Transverse colon (tissue), 4 donors: ENCODE measurements around the gene LRRC4B. TPM values are rescaled to one million over a fixed set of nuclear protein-coding genes. Genes with fewer than 3 reads are reported as not detected.
"Not testable (repeated sequence)": the region's sequence is repeated elsewhere in the genome, so short reads cannot be mapped to it uniquely, and the experiment has no call there.

Experiments
- DNase-seq: peaks from one replicate; pipeline ENCODE4 v3.0.0-alpha.2; 2019
- H3K27ac ChIP-seq, 4 donors: fragments of 200-600 bp; sonication (generic); 2 replicates each; pipeline ENCODE4 v1.5.1; 2016 to 2018; ENCODE audit warnings: inconsistent platforms in 4 of 4
- H3K27me3 ChIP-seq: fragments of 200-600 bp; sonication (generic); 2 replicates; pipeline ENCODE4 v1.5.1; 2017; ENCODE audit warnings: inconsistent platforms
- H3K36me3 ChIP-seq, 4 donors: fragments of 200-600 bp; sonication (generic); 2 replicates each; pipeline ENCODE4 v1.5.1; 2017 to 2019; ENCODE audit warnings: inconsistent platforms in 4 of 4
- H3K4me1 ChIP-seq, 4 donors: fragments of 200-600 bp; sonication (generic); 2 replicates each; pipeline ENCODE4 v1.5.1; 2017 to 2020; ENCODE audit warnings: inconsistent platforms in 4 of 4
- H3K4me3 ChIP-seq, 4 donors: fragments of 200-600 bp; sonication (generic); 1 replicate in 1 of 4; 2 replicates in 3 of 4; pipeline versions ENCODE4 v1.5.1 to v1.6.1; 2017 to 2019; ENCODE audit warnings: inconsistent platforms in 4 of 4
- H3K9me3 ChIP-seq, 2 donors: fragments of 200-600 bp; sonication (generic); 2 replicates each; pipeline ENCODE4 v1.5.1; 2017 to 2019; ENCODE audit warnings: inconsistent platforms in 2 of 2
- CTCF ChIP-seq, 5 experiments: fragments of 200-600 bp in 3 of 5; fragments of 450-650 bp in 2 of 5; sonication (generic) in 3 of 5; IDR thresholded peaks; 1 replicate in 2 of 5; 2 replicates in 3 of 5; pipeline ENCODE4 v1.5.1; 2016 to 2017; ENCODE audit warnings: antibody characterized with exemption in 5 of 5, inconsistent platforms in 3 of 5, mild to moderate bottlenecking in 2 of 5, moderate library complexity in 1 of 5
- EP300 ChIP-seq: sonication (generic); formaldehyde crosslinking; IDR thresholded peaks from one replicate; pipeline ENCODE4 v1.6.1; 2017; ENCODE audit warnings: antibody characterized with exemption, low read depth
- POLR2A ChIP-seq: fragments of 450-650 bp; IDR thresholded peaks from one replicate; pipeline ENCODE4 v1.6.1; 2016; ENCODE audit warnings: antibody characterized with exemption, mild to moderate bottlenecking, moderate library complexity
- POLR2AphosphoS5 ChIP-seq, 3 donors: sonication (generic); formaldehyde crosslinking; IDR thresholded peaks; one replicate each; pipeline ENCODE4 v1.6.1; 2016; ENCODE audit warnings: antibody characterized with exemption in 3 of 3
- WGBS, 2 donors: methylation state at CpG; one replicate each; pipeline ENCODE4 v1.1.5; 2018; ENCODE audit warnings: low coverage in 1 of 2; 5-methylcytosine and 5-hydroxymethylcytosine counted together
- in situ Hi-C, 4 donors: fragments of 200-750 bp; cut with MboI; loops; one replicate each; pipeline versions ENCODE4 v1.15.0 to v1.15.1; 2017; ENCODE audit warnings: low sequenced_read_pairs in 3 of 4, low pct_ligation_motif_present in 1 of 4, low pct_unique_long_range_greater_than_20kb in 1 of 4
- intact Hi-C: fragments of 100-400 bp; cut with DNase I; formaldehyde crosslinking; loops from one replicate; pipeline ENCODE4 v1.15.1; 2023; ENCODE audit warnings: low total_unique reads
- total RNA-seq, 4 donors: library from RNA; depleted of rRNA; stranded (reverse); fragments of >200 nt; gene quantifications; one replicate each; pipeline ENCODE4 v1.1.0, GENCODE V29; 2016

LRRC4B gene
- total RNA-seq, 4 donors from 2014 or later: 0.37 to 1.4 (median 0.91) TPM

DNA sequence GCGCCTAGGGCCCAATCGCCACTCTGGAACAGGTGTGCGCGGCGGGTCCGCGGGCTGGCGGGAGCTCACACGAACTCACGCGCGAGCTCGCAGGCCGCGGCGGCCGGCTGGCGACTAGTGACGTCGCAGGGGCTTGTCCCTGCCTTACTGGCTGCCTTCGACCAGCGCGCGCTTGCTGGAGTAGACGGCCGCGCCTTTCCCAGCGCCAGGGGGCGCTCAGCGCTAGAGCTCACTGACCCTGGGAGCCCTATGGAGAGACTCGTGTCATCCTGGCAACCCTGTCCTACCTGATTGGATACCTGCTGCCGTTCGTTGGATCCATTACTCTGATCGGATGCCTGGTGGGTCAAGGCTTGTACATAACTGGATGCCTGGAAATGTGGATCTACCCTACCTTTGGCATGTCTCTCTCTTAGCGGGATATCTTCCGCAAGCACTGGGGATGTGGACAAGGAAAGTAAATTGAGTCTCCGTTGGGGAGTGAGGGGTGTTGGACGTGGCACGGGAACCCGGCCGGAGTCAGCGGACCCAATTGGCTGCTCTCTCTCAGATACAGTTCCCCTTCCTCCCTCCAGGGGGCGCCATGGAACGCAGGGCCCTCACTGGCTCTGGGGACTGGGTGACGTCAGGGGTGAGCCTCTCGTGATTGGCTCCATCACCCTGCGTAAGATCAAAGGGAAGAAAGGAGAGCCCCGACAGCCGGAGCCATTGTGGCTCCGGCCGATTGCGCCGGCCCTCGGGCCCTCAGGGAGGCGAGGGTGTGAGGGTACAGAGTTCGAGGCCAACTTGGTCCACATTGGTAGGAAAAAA is 36.2 kb upstream of the LRRC4B start:
- H3K27me3 ChIP-seq: peaks cover 45% of the 10 kb centered on the region

DNA sequence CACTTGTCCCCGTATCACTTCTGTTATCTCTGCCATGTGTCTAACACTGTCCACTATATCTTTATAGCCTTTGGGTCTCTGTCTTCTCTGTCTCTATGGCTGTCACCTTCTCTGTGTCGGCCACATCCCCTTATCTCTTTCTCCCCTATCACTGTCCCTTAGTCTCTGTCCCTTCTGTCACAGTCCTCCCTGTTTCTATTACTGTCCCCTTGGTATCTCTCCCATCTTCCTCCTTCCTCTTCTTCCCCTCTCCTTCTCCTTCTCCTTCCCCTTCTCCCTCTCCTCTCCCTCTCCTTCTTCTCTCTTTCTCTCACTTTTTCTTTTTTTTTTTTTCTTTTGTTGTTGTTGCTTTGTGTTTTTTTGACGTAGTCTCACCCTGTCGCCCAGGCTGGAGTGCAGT is 34.7 kb upstream of the LRRC4B start:
- Histone ChIP-seq H3K4me1 (peaks cover 0 to 2% (median 0%) of the 10 kb centered on the region in 4 donors), H3K36me3 (no peaks in the 10 kb centered on the region), H3K27me3 (peaks cover 49% of the 10 kb centered on the region), H3K27ac (no peak overlapping the region), H3K9me3 (no peaks in the 10 kb centered on the region), H3K4me3 (no peak overlapping the region)
- no peak for DNase-seq
- TF ChIP-seq POLR2A (no peak), EP300 (no peak), POLR2AphosphoS5 (IDR thresholded peaks at IDR 0.05) (no peak), CTCF (IDR thresholded peaks at IDR 0.05) (no peak)
- WGBS, 2 donors: 65 to 83% methylated on average over 2 to 4 of the region's 4 CpGs
- in situ Hi-C loops: no loop called here
- intact Hi-C loops: no loop called here

More for the DNA sequence above, 36.2 kb upstream of the LRRC4B start:
- in situ Hi-C loops, H3K9me3 ChIP-seq, DNase-seq, intact Hi-C loops, H3K4me1 ChIP-seq, H3K4me3 ChIP-seq, H3K36me3 ChIP-seq, H3K27ac ChIP-seq: not testable (repeated sequence)
- WGBS, 2 donors: 64 to 86% methylated on average over 8 to 49 of the region's 56 CpGs

GRCh38 chr19:50602496-50602895 is 34.3 kb upstream of the LRRC4B start:
- peaks cover 48% of the 10 kb centered on the region for H3K27me3 ChIP-seq
- no peaks in the 10 kb centered on the region for H3K36me3 ChIP-seq
- intact Hi-C loops: no loop called here
- WGBS, 2 donors: 80 to 87% methylated on average over 1 to 6 of the region's 6 CpGs
- no peak overlapping the region for H3K4me3 ChIP-seq
- DNase-seq: no peak
- peaks cover 0 to 1% (median 0%) of the 10 kb centered on the region in 4 donors for H3K4me1 ChIP-seq
- no peaks in the 10 kb centered on the region for H3K9me3 ChIP-seq
- H3K27ac ChIP-seq: no peak overlapping the region
- in situ Hi-C loops: no loop called here
- TF ChIP-seq POLR2AphosphoS5 (IDR thresholded peaks at IDR 0.05) (no peak), CTCF (IDR thresholded peaks at IDR 0.05) (no peak), POLR2A (no peak), EP300 (no peak)

GRCh38 chr19:50602089-50602422 is 33.8 kb upstream of the LRRC4B start:
- H3K4me1 ChIP-seq: no peaks in the 10 kb centered on the region
- 44 to 82% methylated on average over 2 to 5 of the region's 5 CpGs for WGBS, 2 donors
- H3K4me3 ChIP-seq: no peak overlapping the region
- H3K9me3 ChIP-seq: no peaks in the 10 kb centered on the region
- TF ChIP-seq CTCF (IDR thresholded peaks at IDR 0.05): no peak
- no peak for TF ChIP-seq POLR2AphosphoS5 (IDR thresholded peaks at IDR 0.05)
- no peak for TF ChIP-seq POLR2A
- no peak for TF ChIP-seq EP300
- no peak for DNase-seq
- in situ Hi-C loops (no loop called here), intact Hi-C loops (no loop called here)
- peaks cover 44% of the 10 kb centered on the region for H3K27me3 ChIP-seq
- H3K36me3 ChIP-seq: no peaks in the 10 kb centered on the region
- H3K27ac ChIP-seq: no peak overlapping the region
